ENCODE data around the gene MED16.
"Not testable (repeated sequence)": the region's sequence is repeated elsewhere in the genome, so short reads cannot be mapped to it uniquely, and the experiment has no call there.

DNA sequence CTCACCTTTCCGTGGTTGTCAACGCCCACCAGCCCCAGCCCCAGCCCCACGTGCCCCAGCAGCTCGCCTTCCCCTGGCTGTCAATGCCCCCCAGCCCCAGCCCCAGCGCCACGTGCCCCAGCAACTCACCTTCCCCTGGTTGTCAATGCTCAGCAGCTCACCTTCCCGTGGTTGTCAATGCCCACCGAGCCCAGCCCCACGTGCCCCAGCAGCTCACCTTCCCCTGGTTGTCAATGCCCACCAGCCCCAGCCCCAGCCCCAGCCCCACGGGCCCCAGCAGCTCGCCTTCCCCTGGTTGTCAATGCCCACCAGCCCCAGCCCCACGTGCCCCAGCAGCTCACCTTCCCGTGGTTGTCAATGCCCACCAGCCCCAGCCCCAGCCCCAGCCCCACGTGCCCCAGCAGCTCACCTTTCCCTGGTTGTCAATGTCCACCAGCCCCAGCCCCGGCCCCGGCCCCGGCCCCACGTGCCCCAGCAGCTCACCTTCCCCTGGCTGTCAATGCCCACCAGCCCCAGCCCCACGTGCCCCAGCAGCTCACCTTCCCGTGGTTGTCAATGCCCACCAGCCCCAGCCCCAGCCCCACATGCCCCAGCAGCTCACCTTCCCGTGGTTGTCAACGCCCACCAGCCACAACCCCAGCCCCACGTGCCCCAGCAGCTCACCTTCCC, 14.9 kb downstream of the MED16 start:
- TF ChIP-seq ZFX (IDR thresholded peaks at IDR 0.05; ENCODE audit: borderline replicate concordance); CTCF (IDR thresholded peaks at IDR 0.05): not testable (repeated sequence)
